Measurements from ENCODE around the gene C18orf63. TPM values are rescaled to one million over a fixed set of nuclear protein-coding genes. Genes with fewer than 3 reads are reported as not detected.

Gene C18orf63
- total RNA-seq, 6 donors from 2014 or later = under 0.01 to 1.6 (median 0.22) TPM

- ATAC-seq (ENCODE audit: low FRiP score in 2 of 2) (no peak), DNase-seq (no peak)
- H3K4me3 ChIP-seq = no peak overlapping the region
- WGBS, 2 donors = 94 to 95% methylated on average over 1 of the region's 1 CpG
- no peaks in the 10 kb centered on the region for H3K9me3 ChIP-seq
- no peaks in the 10 kb centered on the region for H3K4me1 ChIP-seq
- no peak for TF ChIP-seq POLR2AphosphoS5 (IDR thresholded peaks at IDR 0.05)
- no peak for TF ChIP-seq POLR2A (IDR thresholded peaks at IDR 0.05)
- TF ChIP-seq, protein P1, sequence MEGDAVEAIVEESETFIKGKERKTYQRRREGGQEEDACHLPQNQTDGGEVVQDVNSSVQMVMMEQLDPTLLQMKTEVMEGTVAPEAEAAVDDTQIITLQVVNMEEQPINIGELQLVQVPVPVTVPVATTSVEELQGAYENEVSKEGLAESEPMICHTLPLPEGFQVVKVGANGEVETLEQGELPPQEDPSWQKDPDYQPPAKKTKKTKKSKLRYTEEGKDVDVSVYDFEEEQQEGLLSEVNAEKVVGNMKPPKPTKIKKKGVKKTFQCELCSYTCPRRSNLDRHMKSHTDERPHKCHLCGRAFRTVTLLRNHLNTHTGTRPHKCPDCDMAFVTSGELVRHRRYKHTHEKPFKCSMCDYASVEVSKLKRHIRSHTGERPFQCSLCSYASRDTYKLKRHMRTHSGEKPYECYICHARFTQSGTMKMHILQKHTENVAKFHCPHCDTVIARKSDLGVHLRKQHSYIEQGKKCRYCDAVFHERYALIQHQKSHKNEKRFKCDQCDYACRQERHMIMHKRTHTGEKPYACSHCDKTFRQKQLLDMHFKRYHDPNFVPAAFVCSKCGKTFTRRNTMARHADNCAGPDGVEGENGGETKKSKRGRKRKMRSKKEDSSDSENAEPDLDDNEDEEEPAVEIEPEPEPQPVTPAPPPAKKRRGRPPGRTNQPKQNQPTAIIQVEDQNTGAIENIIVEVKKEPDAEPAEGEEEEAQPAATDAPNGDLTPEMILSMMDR (IDR thresholded peaks at IDR 0.05) = no peak
- no peak for TF ChIP-seq EP300 (IDR thresholded peaks at IDR 0.05)
- H3K27me3 ChIP-seq = no peaks in the 10 kb centered on the region
- H3K36me3 ChIP-seq = no peaks in the 10 kb centered on the region
- H3K27ac ChIP-seq = no peak overlapping the region
Measured at GRCh38 chr18:74329688-74330205, 14.1 kb downstream of the C18orf63 start.

- no peak overlapping the region for H3K27ac ChIP-seq
- H3K9me3 ChIP-seq = no peaks in the 10 kb centered on the region
- no peaks in the 10 kb centered on the region for H3K4me1 ChIP-seq
- no peaks in the 10 kb centered on the region for H3K27me3 ChIP-seq
- no peak overlapping the region for H3K4me3 ChIP-seq
- ATAC-seq (ENCODE audit: low FRiP score in 2 of 2) (no peak), DNase-seq (no peak)
- TF ChIP-seq, protein P1 (IDR thresholded peaks at IDR 0.05) = peak in 3 of 6 experiments; percentile 9 to 38 (median 11)
- no peak for TF ChIP-seq EP300 (IDR thresholded peaks at IDR 0.05)
- no peaks in the 10 kb centered on the region for H3K36me3 ChIP-seq
- 60 to 65% methylated on average over 2 of the region's 2 CpGs for WGBS, 2 donors
Measured at GRCh38 chr18:74331404-74331803, 15.8 kb downstream of the C18orf63 start.

GRCh38 chr18:74333091-74333490 is 17.5 kb downstream of the C18orf63 start:
- WGBS, 2 donors = 50 to 67% methylated on average over 1 of the region's 1 CpG
- TF ChIP-seq POLR2AphosphoS5 (IDR thresholded peaks at IDR 0.05) (no peak), EP300 (IDR thresholded peaks at IDR 0.05) (no peak), POLR2A (IDR thresholded peaks at IDR 0.05) (no peak)
- TF ChIP-seq, protein P1 (IDR thresholded peaks at IDR 0.05) = no peak

GRCh38 chr18:74334242-74334893 is 18.7 kb downstream of the C18orf63 start:
- no peak for TF ChIP-seq EP300 (IDR thresholded peaks at IDR 0.05)
- TF ChIP-seq, protein P1 (IDR thresholded peaks at IDR 0.05) = no peak
- no peak for TF ChIP-seq POLR2AphosphoS5 (IDR thresholded peaks at IDR 0.05)
- no peak for TF ChIP-seq POLR2A (IDR thresholded peaks at IDR 0.05)
- no peaks in the 10 kb centered on the region for H3K9me3 ChIP-seq
- DNase-seq (no peak), ATAC-seq (ENCODE audit: low FRiP score in 2 of 2) (no peak)
- H3K4me3 ChIP-seq = no peak overlapping the region
- no peaks in the 10 kb centered on the region for H3K27me3 ChIP-seq
- H3K27ac ChIP-seq = no peak overlapping the region
- H3K4me1 ChIP-seq = peaks cover 0 to 9% (median 0%) of the 10 kb centered on the region in 4 donors
- H3K36me3 ChIP-seq = no peaks in the 10 kb centered on the region

More at GRCh38 chr18:74333091-74333490, 17.5 kb downstream of the C18orf63 start:
- H3K9me3 ChIP-seq = no peaks in the 10 kb centered on the region
- ATAC-seq (ENCODE audit: low FRiP score in 2 of 2) (no peak), DNase-seq (no peak)
- no peak overlapping the region for H3K4me3 ChIP-seq
- H3K36me3 ChIP-seq = no peaks in the 10 kb centered on the region
- H3K4me1 ChIP-seq = peaks cover 0 to 9% (median 0%) of the 10 kb centered on the region in 4 donors
- no peak overlapping the region for H3K27ac ChIP-seq
- no peaks in the 10 kb centered on the region for H3K27me3 ChIP-seq

GRCh38 chr18:74336656-74337055 is 21.0 kb downstream of the C18orf63 start:
- ATAC-seq (ENCODE audit: low FRiP score in 2 of 2) = no peak
- Histone ChIP-seq H3K4me1 (peaks cover 0 to 9% (median 0%) of the 10 kb centered on the region in 4 donors), H3K27me3 (no peaks in the 10 kb centered on the region), H3K4me3 (no peak overlapping the region), H3K27ac (no peak overlapping the region), H3K9me3 (no peaks in the 10 kb centered on the region), H3K36me3 (no peaks in the 10 kb centered on the region)
- TF ChIP-seq, protein P1 (IDR thresholded peaks at IDR 0.05) = no peak
- no peak for TF ChIP-seq POLR2A (IDR thresholded peaks at IDR 0.05)
- TF ChIP-seq EP300 (IDR thresholded peaks at IDR 0.05) = no peak
- no peak for TF ChIP-seq POLR2AphosphoS5 (IDR thresholded peaks at IDR 0.05)
- no peak for DNase-seq

Data from upper lobe of left lung (tissue), 6 donors.